Activated CD4-positive, CD25-positive, alpha-beta regulatory T cell treated with anti-CD3 and anti-CD28 coated beads, Interleukin-2, amount 50 U/mL, for 24 hours (primary cell): Measurements from ENCODE around the gene SMIM15.

ENCODE experiments used
- ATAC-seq, 2 donors: fragments of 150-1000 bp; cut with Tn5 transposase; one replicate each; pipeline ENCODE4 v1.10.0; 2021; ENCODE audit warnings: mild to moderate bottlenecking in 1 of 2, moderate library complexity in 1 of 2

SMIM15 gene

GRCh38 chr5:61159070-61159469, 3.2 kb downstream of the SMIM15 start:
- no peak for ATAC-seq

- ATAC-seq, result no peak
Measured at GRCh38 chr5:61151893-61152292, 10.4 kb downstream of the SMIM15 start.

GRCh38 chr5:61148515-61148914, 13.8 kb downstream of the SMIM15 start:
- ATAC-seq, result no peak

- ATAC-seq, result no peak
Measured at GRCh38 chr5:61142811-61143210, 19.5 kb downstream of the SMIM15 start.

- no peak for ATAC-seq
Measured at GRCh38 chr5:61142391-61142790, 19.9 kb downstream of the SMIM15 start.

GRCh38 chr5:61141801-61142200, 20.5 kb downstream of the SMIM15 start:
- no peak for ATAC-seq

GRCh38 chr5:61139931-61140330, 22.3 kb downstream of the SMIM15 start:
- no peak for ATAC-seq

GRCh38 chr5:61139094-61139873, 23.0 kb downstream of the SMIM15 start:
- no peak for ATAC-seq

GRCh38 chr5:61137835-61138234, 24.4 kb downstream of the SMIM15 start:
- no peak for ATAC-seq

GRCh38 chr5:61132559-61132958, 29.7 kb downstream of the SMIM15 start:
- ATAC-seq, result no peak

- ATAC-seq, result no peak
Measured at GRCh38 chr5:61130289-61130688, 32.0 kb downstream of the SMIM15 start.

- no peak for ATAC-seq
Measured at GRCh38 chr5:61123145-61123544, 39.1 kb downstream of the SMIM15 start.

- ATAC-seq, result peak in 1 of 2 donors; percentile 36
Measured at GRCh38 chr5:61120534-61120933, 41.7 kb downstream of the SMIM15 start.

- ATAC-seq, result no peak
Measured at GRCh38 chr5:61119066-61119465, 43.2 kb downstream of the SMIM15 start.

GRCh38 chr5:61115968-61116367, 46.3 kb downstream of the SMIM15 start:
- ATAC-seq, result no peak

GRCh38 chr5:61114441-61114840, 47.8 kb downstream of the SMIM15 start:
- no peak for ATAC-seq
